ENCODE measurements around the gene METTL25. TPM values are rescaled to one million over a fixed set of nuclear protein-coding genes. Genes with fewer than 3 reads are reported as not detected.

Gene METTL25
- total and polyA plus RNA-seq, 12 donors: 4.0 to 28.8 (median 18.5) TPM

DNA sequence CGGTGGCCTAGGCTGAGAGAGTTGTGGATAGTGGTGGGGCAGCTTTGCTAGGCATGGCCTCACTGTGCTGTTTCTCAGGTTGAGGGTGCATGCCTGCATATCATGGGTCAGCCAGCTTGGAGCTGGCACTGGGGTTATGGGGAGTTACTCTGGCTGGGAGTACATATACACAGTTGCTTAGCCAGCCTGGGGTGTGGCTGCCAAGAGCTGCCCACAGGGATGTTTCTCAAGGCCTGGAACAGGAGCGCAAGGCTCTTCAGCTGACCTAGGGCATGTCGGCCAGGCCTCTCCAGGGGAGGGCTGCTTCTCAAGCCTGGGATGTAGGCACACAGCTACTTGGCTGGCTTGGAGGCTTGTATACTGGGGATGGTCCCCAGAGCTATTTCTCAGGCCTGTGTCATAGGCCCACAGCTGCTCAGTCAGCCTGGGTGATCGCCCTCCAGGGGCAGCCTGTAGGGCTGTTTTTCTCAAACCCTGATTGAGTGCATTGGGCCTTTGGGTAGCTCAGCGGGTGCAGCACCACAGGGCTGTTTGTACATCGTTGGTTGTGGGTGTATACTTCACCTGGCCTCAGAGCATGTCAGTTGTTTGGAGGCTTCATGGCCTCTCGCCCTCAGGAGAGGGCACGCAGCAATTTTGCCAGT, 114.9 kb downstream of the METTL25 start:
- Histone ChIP-seq H3K9me3 (replicated peaks in 1 of 3) (no peaks in the 10 kb centered on the region), H3K36me3 (replicated peaks in 1 of 2) (no peaks in the 10 kb centered on the region), H3K27me3 (no peaks in the 10 kb centered on the region), H3K27ac (no peak overlapping the region), H3K4me1 (replicated peaks in 1 of 2) (no peaks in the 10 kb centered on the region), H3K4me3 (no peak overlapping the region)
- intact Hi-C loops (cut with DNase I): no loop called here
- TF ChIP-seq, protein P1, sequence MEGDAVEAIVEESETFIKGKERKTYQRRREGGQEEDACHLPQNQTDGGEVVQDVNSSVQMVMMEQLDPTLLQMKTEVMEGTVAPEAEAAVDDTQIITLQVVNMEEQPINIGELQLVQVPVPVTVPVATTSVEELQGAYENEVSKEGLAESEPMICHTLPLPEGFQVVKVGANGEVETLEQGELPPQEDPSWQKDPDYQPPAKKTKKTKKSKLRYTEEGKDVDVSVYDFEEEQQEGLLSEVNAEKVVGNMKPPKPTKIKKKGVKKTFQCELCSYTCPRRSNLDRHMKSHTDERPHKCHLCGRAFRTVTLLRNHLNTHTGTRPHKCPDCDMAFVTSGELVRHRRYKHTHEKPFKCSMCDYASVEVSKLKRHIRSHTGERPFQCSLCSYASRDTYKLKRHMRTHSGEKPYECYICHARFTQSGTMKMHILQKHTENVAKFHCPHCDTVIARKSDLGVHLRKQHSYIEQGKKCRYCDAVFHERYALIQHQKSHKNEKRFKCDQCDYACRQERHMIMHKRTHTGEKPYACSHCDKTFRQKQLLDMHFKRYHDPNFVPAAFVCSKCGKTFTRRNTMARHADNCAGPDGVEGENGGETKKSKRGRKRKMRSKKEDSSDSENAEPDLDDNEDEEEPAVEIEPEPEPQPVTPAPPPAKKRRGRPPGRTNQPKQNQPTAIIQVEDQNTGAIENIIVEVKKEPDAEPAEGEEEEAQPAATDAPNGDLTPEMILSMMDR (IDR thresholded peaks at IDR 0.05): no peak
- TF ChIP-seq POLR2A (IDR thresholded peaks at IDR 0.05): no peak
- 92 to 100% (median 96%) methylated on average over 2 to 8 of the region's 8 CpGs for WGBS, 4 donors
- no peak for DNase-seq

DNA sequence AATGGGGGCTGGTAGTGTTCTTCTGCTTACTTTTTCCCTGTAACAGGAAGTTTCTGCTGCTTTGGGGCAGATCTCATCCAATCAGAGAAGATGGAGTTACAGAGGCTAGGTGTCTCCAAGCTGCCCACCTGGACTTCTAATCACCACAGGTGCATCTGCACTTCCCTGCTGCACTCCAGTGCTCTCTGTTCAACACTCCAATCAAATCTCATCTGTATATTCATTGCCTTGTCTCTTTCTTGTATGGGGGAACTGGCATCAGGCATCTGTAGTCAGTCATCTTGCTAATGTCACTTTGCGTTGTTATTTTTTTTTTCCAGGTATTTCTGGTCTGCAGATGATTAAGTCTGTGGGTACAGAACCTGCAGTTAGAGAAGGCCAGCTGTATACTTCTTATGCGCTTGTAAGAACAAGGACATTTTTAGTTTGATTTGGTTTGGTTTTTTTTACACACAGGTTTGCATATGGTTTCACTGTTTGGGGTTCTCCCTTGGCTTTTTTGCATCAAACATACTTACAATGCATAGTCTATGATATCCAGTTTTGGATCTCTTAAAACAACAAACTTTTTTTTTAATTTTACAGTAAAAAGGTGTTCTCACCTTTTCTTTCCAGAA, 116.0 kb downstream of the METTL25 start:
- no peaks in the 10 kb centered on the region for H3K27me3 ChIP-seq
- 96 to 99% (median 97%) methylated on average over 2 of the region's 2 CpGs for WGBS, 4 donors
- no peak for DNase-seq
- H3K36me3 ChIP-seq (replicated peaks in 1 of 2): no peaks in the 10 kb centered on the region
- TF ChIP-seq, protein P1 (IDR thresholded peaks at IDR 0.05): no peak
- no peak for TF ChIP-seq POLR2A (IDR thresholded peaks at IDR 0.05)
- H3K4me3 ChIP-seq: no peak overlapping the region
- H3K9me3 ChIP-seq (replicated peaks in 1 of 3): no peaks in the 10 kb centered on the region
- intact Hi-C loops (cut with DNase I): no loop called here
- no peak overlapping the region for H3K27ac ChIP-seq
- no peaks in the 10 kb centered on the region for H3K4me1 ChIP-seq (replicated peaks in 1 of 2)

DNA sequence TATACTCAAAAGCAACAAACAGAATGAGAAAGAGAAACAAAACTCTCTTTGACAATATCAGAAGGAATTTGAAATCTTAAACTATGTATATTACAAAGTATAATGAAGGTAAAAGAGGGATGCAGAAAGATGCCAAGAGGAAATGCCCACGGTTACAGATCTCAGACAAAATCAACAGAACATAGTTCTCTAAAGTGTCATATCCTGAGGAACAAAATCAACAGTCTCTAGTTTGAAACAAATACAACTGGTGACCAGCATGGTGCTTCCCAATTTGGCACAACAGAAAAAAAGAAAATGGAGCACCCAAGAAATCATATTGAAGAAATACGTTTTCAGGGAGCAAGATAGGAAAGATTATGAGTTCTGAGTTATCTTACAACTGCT, 116.5 kb downstream of the METTL25 start:
- Histone ChIP-seq H3K4me3 (no peak overlapping the region), H3K36me3 (replicated peaks in 1 of 2) (no peaks in the 10 kb centered on the region), H3K9me3 (replicated peaks in 1 of 3) (no peaks in the 10 kb centered on the region), H3K27ac (no peak overlapping the region), H3K4me1 (replicated peaks in 1 of 2) (no peaks in the 10 kb centered on the region), H3K27me3 (no peaks in the 10 kb centered on the region)
- WGBS, 4 donors: 83 to 91% (median 87%) methylated on average over 2 of the region's 2 CpGs
- DNase-seq: no peak
- TF ChIP-seq, protein P1 (IDR thresholded peaks at IDR 0.05): no peak
- TF ChIP-seq POLR2A (IDR thresholded peaks at IDR 0.05): no peak
- intact Hi-C loops (cut with DNase I): no loop called here

DNA sequence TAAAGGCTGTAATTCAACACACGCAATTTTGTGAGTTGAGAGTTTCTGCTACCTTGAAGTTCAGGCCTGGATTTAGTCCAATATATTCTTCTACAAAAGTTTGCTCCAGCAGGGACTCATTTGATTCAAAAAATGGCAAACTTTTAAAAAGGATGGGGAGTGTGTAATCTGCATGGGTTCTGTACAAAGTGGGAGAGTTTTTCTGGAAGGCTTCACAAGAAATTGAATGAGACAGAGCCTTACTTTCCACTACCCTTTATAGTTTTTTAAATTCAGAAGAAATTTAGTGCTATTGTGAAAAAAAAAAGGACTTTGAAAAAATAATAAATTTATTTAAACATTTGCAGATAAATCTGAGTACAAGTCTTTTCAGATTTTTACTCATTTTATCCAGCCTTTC, 116.9 kb downstream of the METTL25 start:
- intact Hi-C loops (cut with DNase I): no loop called here
- WGBS, 4 donors: 90 to 97% (median 94%) methylated on average over 1 of the region's 1 CpG
- Histone ChIP-seq H3K4me1 (replicated peaks in 1 of 2) (no peaks in the 10 kb centered on the region), H3K27me3 (no peaks in the 10 kb centered on the region), H3K27ac (no peak overlapping the region), H3K9me3 (replicated peaks in 1 of 3) (no peaks in the 10 kb centered on the region), H3K4me3 (no peak overlapping the region), H3K36me3 (replicated peaks in 1 of 2) (no peaks in the 10 kb centered on the region)
- no peak for DNase-seq
- TF ChIP-seq, protein P1 (IDR thresholded peaks at IDR 0.05): no peak
- TF ChIP-seq POLR2A (IDR thresholded peaks at IDR 0.05): no peak

Data from adrenal gland (tissue), 12 donors.